GM23248 (cell line): ENCODE measurements around the gene PSMB8. TPM values are rescaled to one million over a fixed set of nuclear protein-coding genes. Genes with fewer than 3 reads are reported as not detected.
A peak's percentile ranks its signal among the peaks of the same experiment; 100 is the strongest.

ENCODE experiments used
- DNase-seq: peaks from one replicate; pipeline ENCODE4 v3.0.0-alpha.2; 2015
- H2AFZ ChIP-seq: fragments of 200-600 bp; sonication (generic); 2 replicates; pipeline ENCODE4 v1.6.1; 2016; ENCODE audit warnings: antibody characterized with exemption
- H3F3A ChIP-seq: fragments of 200-600 bp; sonication (generic); 2 replicates; pipeline ENCODE4 v1.6.1; 2016; ENCODE audit warnings: mild to moderate bottlenecking, antibody characterized with exemption, mixed run types; ENCODE audit not compliant: insufficient read depth
- H3K27ac ChIP-seq: fragments of 200-600 bp; sonication (generic); 2 replicates; pipeline ENCODE4 v1.5.1; 2016; ENCODE audit warnings: mild to moderate bottlenecking
- H3K27me3 ChIP-seq: fragments of 200-600 bp; sonication (generic); replicated peaks from 2 replicates; pipeline ENCODE4 v1.6.1; 2016; ENCODE audit warnings: mild to moderate bottlenecking; ENCODE audit not compliant: insufficient read depth
- H3K36me3 ChIP-seq: fragments of 200-600 bp; sonication (generic); 2 replicates; pipeline ENCODE4 v1.6.1; 2016; ENCODE audit warnings: low read depth, mild to moderate bottlenecking
- H3K4me1 ChIP-seq: fragments of 200-600 bp; sonication (generic); 2 replicates; pipeline ENCODE4 v1.6.1; 2016; ENCODE audit warnings: mild to moderate bottlenecking; ENCODE audit not compliant: insufficient read depth
- H3K4me2 ChIP-seq: fragments of 200-600 bp; sonication (generic); one replicate; pipeline ENCODE4 v1.6.1; 2016; ENCODE audit warnings: mild to moderate bottlenecking; ENCODE audit not compliant: unreplicated experiment
- H3K4me3 ChIP-seq: fragments of 200-600 bp; sonication (generic); 2 replicates; pipeline ENCODE4 v1.5.1; 2016; ENCODE audit warnings: mild to moderate bottlenecking
- H3K79me2 ChIP-seq: fragments of 200-600 bp; sonication (generic); 2 replicates; pipeline ENCODE4 v1.6.1; 2016; ENCODE audit warnings: mild to moderate bottlenecking; ENCODE audit not compliant: insufficient read depth
- H3K9ac ChIP-seq: fragments of 200-600 bp; sonication (generic); 2 replicates; pipeline ENCODE4 v1.6.1; 2016; ENCODE audit warnings: mild to moderate bottlenecking
- H3K9me2 ChIP-seq: fragments of 200-600 bp; sonication (generic); 2 replicates; pipeline ENCODE4 v1.6.1; 2016; ENCODE audit warnings: mixed run types, mild to moderate bottlenecking, moderate library complexity; ENCODE audit not compliant: insufficient read depth
- H3K9me3 ChIP-seq: fragments of 200-600 bp; sonication (generic); one replicate; pipeline ENCODE4 v1.6.1; 2017; ENCODE audit warnings: low read depth
- H4K20me1 ChIP-seq: fragments of 200-600 bp; sonication (generic); 2 replicates; pipeline ENCODE4 v1.6.0; 2016; ENCODE audit not compliant: insufficient read depth
- EZH2 ChIP-seq: fragments of 200-600 bp; sonication (generic); IDR thresholded peaks from 2 replicates; pipeline ENCODE4 v1.6.1; 2018; ENCODE audit warnings: antibody characterized with exemption, mild to moderate bottlenecking; ENCODE audit not compliant: insufficient read depth, poor library complexity, severe bottlenecking
- EZH2phosphoT487 ChIP-seq: fragments of 200-600 bp; sonication (generic); IDR thresholded peaks from 2 replicates; pipeline ENCODE4 v1.6.1; 2018; ENCODE audit warnings: antibody characterized with exemption, moderate library complexity, mild to moderate bottlenecking, low read depth; ENCODE audit not compliant: insufficient read depth
- WGBS, 2 experiments: methylation state at CpG; one replicate each; pipeline ENCODE4 v1.1.6; 2015 to 2017; ENCODE audit warnings: low lambda C conversion rate in 2 of 2, low coverage in 1 of 2; ENCODE audit errors: missing lambda C conversion rate in 2 of 2; 5-methylcytosine and 5-hydroxymethylcytosine counted together
- in situ Hi-C: fragments of 300-500 bp; cut with MboI; formaldehyde crosslinking; loops from 2 replicates; pipeline ENCODE4 v1.15.0; 2020
- polyA plus RNA-seq: library from polyadenylated mRNA; unstranded; fragments of >200 nt; fragmentation: Nextera tagmentation; extraction: Ambion mirVana; gene quantifications from 2 replicates; pipeline ENCODE4 v1.2.1, GENCODE V29; 2016
- total RNA-seq: library from RNA; depleted of rRNA; stranded (reverse); fragments of >200 nt; shearing (Covaris generic); gene quantifications from 2 replicates; pipeline ENCODE4 v1.2.3, GENCODE V29; 2014

PSMB8 gene
- total and polyA plus RNA-seq, 2 experiments from 2014 or later, result 27.2 to 33.5 TPM

- peaks cover 5% of the 10 kb centered on the region; the same call in 1 of the 2 replicates for H3K4me1 ChIP-seq
- in situ Hi-C loops, result no loop called here
- peak overlapping the region; percentile 80 for H3K9ac ChIP-seq
- peak overlapping the region; percentile 89 for H3K27ac ChIP-seq
- DNase-seq, result peak; percentile 71
- peaks cover 4% of the 10 kb centered on the region; the same call in 1 of the 2 replicates for H3K36me3 ChIP-seq
- WGBS, 2 experiments, result 18 to 24% methylated on average over 23 to 24 of the region's 24 CpGs
- H3K9me2 ChIP-seq, result no peaks in the 10 kb centered on the region
- peaks cover 16% of the 10 kb centered on the region for H3F3A ChIP-seq
- peak overlapping the region; percentile 89 for H3K4me2 ChIP-seq
- H3K27me3 ChIP-seq, result no peaks in the 10 kb centered on the region
- no peak for TF ChIP-seq EZH2
- TF ChIP-seq EZH2phosphoT487, result no peak
- H3K9me3 ChIP-seq, result no peaks in the 10 kb centered on the region
- peak overlapping the region; percentile 97 for H2AFZ ChIP-seq
- H4K20me1 ChIP-seq, result no peaks in the 10 kb centered on the region
- peak overlapping the region; percentile 97 for H3K4me3 ChIP-seq
- H3K79me2 ChIP-seq, result peaks cover 18% of the 10 kb centered on the region; the same call in 1 of the 2 replicates
Observed at GRCh38 chr6:32854376-32855178, 10.7 kb upstream of the PSMB8 start.

- Histone ChIP-seq H3K27ac (peak within 1 kb of the TSS; percentile 89), H3K9me3 (no peaks in the 10 kb centered on the region), H3K9me2 (no peaks in the 10 kb centered on the region), H2AFZ (peak within 1 kb of the TSS; percentile 97), H3K4me3 (peak within 1 kb of the TSS; percentile 97), H3K9ac (peak within 1 kb of the TSS; percentile 80), H3K27me3 (no peaks in the 10 kb centered on the region), H3F3A (peaks cover 16% of the 10 kb centered on the region), H4K20me1 (no peaks in the 10 kb centered on the region), H3K79me2 (peaks cover 18% of the 10 kb centered on the region; the same call in 1 of the 2 replicates), H3K4me1 (peaks cover 5% of the 10 kb centered on the region; the same call in 1 of the 2 replicates), H3K4me2 (peak within 1 kb of the TSS; percentile 89), H3K36me3 (peaks cover 4% of the 10 kb centered on the region; the same call in 1 of the 2 replicates)
- WGBS, 2 experiments, result 0 to 1% methylated on average over 55 to 68 of the region's 68 CpGs
- in situ Hi-C loops, result no loop called here
- TF ChIP-seq EZH2phosphoT487, result no peak
- DNase-seq, result peak; percentile 97
Observed at GRCh38 chr6:32853541-32854375, 9.9 kb upstream of the PSMB8 start, which contains the start of the genes PSMB9 and TAP1. TSS of gene PSMB9 (plus strand) at chr6:32854192. CDS start at chr6:32854230, 38 bp downstream. TSS of gene TAP1 (minus strand) at chr6:32853704. CDS start at chr6:32853636, 68 bp downstream.

- DNase-seq, result peak; percentile 67
- H3K4me2 ChIP-seq, result peak overlapping the region; percentile 89
- peaks cover 18% of the 10 kb centered on the region; the same call in 1 of the 2 replicates for H3K79me2 ChIP-seq
- H3K9me3 ChIP-seq, result no peaks in the 10 kb centered on the region
- peak overlapping the region; percentile 97 for H2AFZ ChIP-seq
- in situ Hi-C loops, result no loop called here
- peak overlapping the region; percentile 80 for H3K9ac ChIP-seq
- no peaks in the 10 kb centered on the region for H3K27me3 ChIP-seq
- H3K36me3 ChIP-seq, result peaks cover 4% of the 10 kb centered on the region; the same call in 1 of the 2 replicates
- H3K27ac ChIP-seq, result peak overlapping the region; percentile 89
- WGBS, 2 experiments, result 1 to 2% methylated on average over 29 to 38 of the region's 41 CpGs
- no peaks in the 10 kb centered on the region for H4K20me1 ChIP-seq
- peak overlapping the region; percentile 97 for H3K4me3 ChIP-seq
- H3K9me2 ChIP-seq, result no peaks in the 10 kb centered on the region
- no peak for TF ChIP-seq EZH2phosphoT487
- no peak for TF ChIP-seq EZH2
- H3F3A ChIP-seq, result peaks cover 16% of the 10 kb centered on the region
- peaks cover 5% of the 10 kb centered on the region; the same call in 1 of the 2 replicates for H3K4me1 ChIP-seq
Observed at GRCh38 chr6:32852844-32853540, 9.1 kb upstream of the PSMB8 start.
